Common myeloid progenitor, CD34-positive (primary cell): ENCODE data around the gene PCARE.

Experiments used
- CTCF ChIA-PET: fragments of 350-600 bp; sonication (Branson Sonifier 250); formaldehyde crosslinking; loops from one replicate; lab custom pipeline; 2021; ENCODE audit warnings: antibody characterized with exemption; lab: Charles Lee
- POLR2A ChIA-PET: fragments of 350-600 bp; sonication (Branson Sonifier 250); formaldehyde crosslinking; loops from one replicate; lab custom pipeline; 2021; ENCODE audit warnings: antibody characterized with exemption; lab: Charles Lee
- DNase-seq, 3 donors: peaks; one replicate each; pipeline versions ENCODE4 v3.0.0 to v3.0.0-alpha.2; 2013
- H3K27ac ChIP-seq, 2 experiments: 1 replicate in 1 of 2; 2 replicates in 1 of 2; pipeline ENCODE4 v1.7.0; 2013; ENCODE audit warnings: inconsistent platforms in 2 of 2, low read length in 2 of 2, mild to moderate bottlenecking in 2 of 2, low read depth in 1 of 2, moderate library complexity in 1 of 2; ENCODE audit not compliant: severe bottlenecking in 2 of 2, insufficient read depth in 1 of 2, poor library complexity in 1 of 2
- H3K27me3 ChIP-seq, 5 experiments: replicated peaks in 2 of 5; 1 replicate in 3 of 5; 2 replicates in 2 of 5; pipeline versions ENCODE4 v1.6.1 to v1.7.0; 2013; ENCODE audit warnings: low read length in 4 of 5, mild to moderate bottlenecking in 2 of 5, moderate library complexity in 2 of 5, inconsistent platforms in 1 of 5; ENCODE audit not compliant: insufficient read depth in 5 of 5, control insufficient read depth in 4 of 5
- H3K36me3 ChIP-seq, 4 experiments: 1 replicate in 2 of 4; 2 replicates in 2 of 4; pipeline versions ENCODE4 v1.6.1 to v1.7.0; 2013; ENCODE audit warnings: low read length in 3 of 4, control low read depth in 1 of 4, mild to moderate bottlenecking in 1 of 4; ENCODE audit not compliant: control insufficient read depth in 4 of 4, insufficient read depth in 4 of 4
- H3K4me1 ChIP-seq, 4 experiments: 1 replicate in 3 of 4; 2 replicates in 1 of 4; pipeline versions ENCODE4 v1.6.1 to v1.7.1; 2013; ENCODE audit warnings: low read length in 3 of 4, mild to moderate bottlenecking in 3 of 4, control low read depth in 1 of 4, inconsistent platforms in 1 of 4, moderate library complexity in 1 of 4; ENCODE audit not compliant: control insufficient read depth in 4 of 4, insufficient read depth in 4 of 4; ENCODE audit errors: control extremely low read depth in 1 of 4
- H3K4me3 ChIP-seq, 7 experiments: 1 replicate in 4 of 7; 2 replicates in 3 of 7; pipeline versions ENCODE4 v1.5.1 to v1.7.0; 2013; ENCODE audit warnings: mild to moderate bottlenecking in 7 of 7, low read length in 6 of 7, moderate library complexity in 6 of 7, inconsistent platforms in 2 of 7, low read depth in 2 of 7, control low read depth in 1 of 7; ENCODE audit not compliant: insufficient read depth in 4 of 7, control insufficient read depth in 1 of 7; ENCODE audit errors: extremely low read depth in 1 of 7
- H3K9me3 ChIP-seq, 5 experiments: 1 replicate in 4 of 5; 2 replicates in 1 of 5; pipeline versions ENCODE4 v1.6.1 to v1.7.1; 2013; ENCODE audit warnings: low read length in 4 of 5, mild to moderate bottlenecking in 2 of 5, inconsistent platforms in 1 of 5, low read depth in 1 of 5, moderate library complexity in 1 of 5; ENCODE audit not compliant: control insufficient read depth in 4 of 5, insufficient read depth in 2 of 5; ENCODE audit errors: control extremely low read depth in 1 of 5
- WGBS: methylation state at CpG from one replicate; pipeline ENCODE4 v1.1.5; 2013; ENCODE audit not compliant: insufficient coverage; 5-methylcytosine and 5-hydroxymethylcytosine counted together

PCARE gene

DNA sequence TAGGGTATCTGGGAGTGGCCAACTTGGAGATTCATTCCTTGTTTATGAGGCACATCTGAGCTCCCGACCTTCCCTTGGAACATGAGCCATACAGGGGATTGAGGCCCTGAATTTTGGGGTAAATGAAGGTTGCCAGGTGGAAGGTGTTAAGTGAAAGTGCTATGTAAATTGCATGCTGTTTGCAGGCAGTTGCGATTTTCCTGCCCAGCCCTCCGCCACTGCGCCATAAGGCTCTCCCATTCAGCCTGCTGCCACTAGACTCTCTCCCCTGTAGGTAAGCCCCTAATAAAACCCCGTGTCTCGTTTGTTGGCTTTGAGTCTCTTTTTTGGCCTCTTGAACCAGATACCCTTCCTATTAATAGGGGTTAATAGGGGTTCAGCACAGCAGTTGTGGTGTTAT lies 33.8 kb downstream of the PCARE start:
- Histone ChIP-seq H3K36me3 (no peaks in the 10 kb centered on the region), H3K4me1 (no peaks in the 10 kb centered on the region), H3K9me3 (no peaks in the 10 kb centered on the region), H3K27ac (no peak overlapping the region), H3K27me3 (peaks cover 0 to 3% (median 0%) of the 10 kb centered on the region in 5 experiments), H3K4me3 (no peak overlapping the region)
- ChIA-PET POLR2A (no interaction called here), CTCF (no interaction called here)
- WGBS = 81% methylated on average over 4 of the region's 6 CpGs
- no peak for DNase-seq

- Histone ChIP-seq H3K4me3 (no peak overlapping the region), H3K27me3 (peaks cover 0 to 3% (median 0%) of the 10 kb centered on the region in 5 experiments), H3K36me3 (no peaks in the 10 kb centered on the region), H3K27ac (no peak overlapping the region), H3K4me1 (peaks cover 0 to 6% (median 4%) of the 10 kb centered on the region in 4 experiments), H3K9me3 (no peaks in the 10 kb centered on the region)
- WGBS = no CpG with 5 or more reads among the region's 4 CpGs
- POLR2A ChIA-PET = no interaction called here
- DNase-seq = no peak
- CTCF ChIA-PET = interaction anchor here (0.9 kb wide), 1 partner anchor 19 kb away, joined by 3 read pairs; no protein-coding TSS in a partner anchor
Observed at GRCh38 chr2:29039718-29040480, 34.4 kb downstream of the PCARE start.

DNA sequence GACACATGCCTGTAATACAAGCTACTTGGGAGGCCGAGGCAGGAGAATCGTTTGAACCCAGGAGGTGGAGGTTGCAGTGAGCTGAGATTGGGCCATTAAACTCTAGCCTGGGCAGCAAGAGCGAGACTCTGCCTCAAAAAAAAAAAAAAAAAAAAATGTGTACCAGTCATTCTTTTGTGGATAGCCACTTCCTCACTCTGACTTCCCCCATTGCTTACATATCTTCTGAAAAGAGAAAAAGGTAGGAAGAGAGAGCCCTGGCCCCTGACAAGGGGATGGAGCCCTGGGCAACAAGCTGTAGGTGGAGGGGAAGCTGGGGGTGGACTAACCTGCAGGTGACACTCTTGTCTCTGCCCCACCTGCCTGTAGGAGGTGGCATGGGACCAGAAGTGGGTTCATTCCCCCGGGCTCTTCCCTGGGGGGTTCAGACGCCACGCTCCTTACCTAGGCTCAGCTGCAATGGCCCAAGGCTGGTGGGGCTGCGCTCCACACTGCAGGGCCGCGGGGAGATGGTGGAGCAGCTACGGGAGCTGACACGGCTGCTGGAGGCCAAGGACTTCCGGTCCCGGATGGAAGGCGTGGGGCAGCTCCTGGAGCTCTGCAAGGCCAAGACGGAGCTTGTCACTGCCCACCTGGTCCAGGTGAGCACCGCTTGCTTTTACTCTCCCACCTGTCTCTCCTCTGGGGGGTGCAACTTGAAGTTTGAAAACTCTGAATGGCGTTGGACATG lies 39.1 kb downstream of the PCARE start:
- Histone ChIP-seq H3K9me3 (no peaks in the 10 kb centered on the region), H3K27me3 (peaks cover 0 to 3% (median 0%) of the 10 kb centered on the region in 5 experiments), H3K36me3 (no peaks in the 10 kb centered on the region), H3K4me1 (peaks cover 0 to 18% (median 15%) of the 10 kb centered on the region in 4 experiments), H3K27ac (no peak overlapping the region), H3K4me3 (no peak overlapping the region)
- peak in 2 of 3 donors; percentile 41 to 58 for DNase-seq
- ChIA-PET POLR2A (interaction anchor here (0.6 kb wide), 1 partner anchor 85 kb away, joined by 3 read pairs; no protein-coding TSS in a partner anchor), CTCF (interaction anchor here (0.8 to 1.8 kb wide), 3 partner anchors 12 to 20 kb away, joined by 3 to 4 read pairs (median 3); no protein-coding TSS in a partner anchor)
- WGBS = 89% methylated on average over 13 of the region's 17 CpGs

GRCh38 chr2:29033656-29034055 lies 40.7 kb downstream of the PCARE start:
- H3K27me3 ChIP-seq = no peaks in the 10 kb centered on the region
- POLR2A ChIA-PET = interaction anchor here (0.5 kb wide), 1 partner anchor 83 kb away, joined by 5 read pairs; no protein-coding TSS in a partner anchor
- peaks cover 0 to 18% (median 15%) of the 10 kb centered on the region in 4 experiments for H3K4me1 ChIP-seq
- no peak overlapping the region for H3K27ac ChIP-seq
- H3K9me3 ChIP-seq = no peaks in the 10 kb centered on the region
- CTCF ChIA-PET = no interaction called here
- whole genome bisulfite sequencing = 61% methylated on average over 3 of the region's 6 CpGs
- H3K4me3 ChIP-seq = no peak overlapping the region
- DNase-seq = no peak
- H3K36me3 ChIP-seq = no peaks in the 10 kb centered on the region

- Histone ChIP-seq H3K9me3 (no peaks in the 10 kb centered on the region), H3K27me3 (no peaks in the 10 kb centered on the region), H3K36me3 (no peaks in the 10 kb centered on the region), H3K4me3 (no peak overlapping the region), H3K4me1 (peaks cover 0 to 18% (median 15%) of the 10 kb centered on the region in 4 experiments), H3K27ac (no peak overlapping the region)
- DNase-seq = no peak
- CTCF ChIA-PET = no interaction called here
- WGBS = 92% methylated on average over 2 of the region's 2 CpGs
- POLR2A ChIA-PET = no interaction called here
Observed at GRCh38 chr2:29033172-29033571, 41.2 kb downstream of the PCARE start.

DNA sequence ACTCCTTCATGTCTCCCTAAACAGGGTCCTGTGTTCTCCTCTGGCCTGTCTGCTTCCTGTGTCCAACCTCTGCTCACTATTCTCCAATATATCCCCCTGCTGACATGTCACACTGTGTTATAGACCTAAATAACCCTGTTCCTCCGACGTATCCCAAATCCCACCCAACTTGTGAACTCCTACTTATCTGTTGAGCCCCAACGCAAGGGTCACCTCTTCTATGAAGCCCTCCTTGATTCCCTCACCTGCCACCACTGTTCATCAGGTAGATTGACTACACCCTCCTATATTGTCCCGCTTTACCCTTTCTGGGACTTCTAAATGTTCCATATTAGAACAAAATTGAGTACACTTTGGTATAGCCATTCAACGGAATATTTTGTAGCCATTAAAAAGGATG lies 42.1 kb downstream of the PCARE start:
- H3K4me3 ChIP-seq = no peak overlapping the region
- no peaks in the 10 kb centered on the region for H3K27me3 ChIP-seq
- POLR2A ChIA-PET = no interaction called here
- DNase-seq = no peak
- H3K4me1 ChIP-seq = peaks cover 0 to 18% (median 15%) of the 10 kb centered on the region in 4 experiments
- H3K36me3 ChIP-seq = no peaks in the 10 kb centered on the region
- CTCF ChIA-PET = no interaction called here
- 100% methylated on average over 3 of the region's 5 CpGs for WGBS
- no peaks in the 10 kb centered on the region for H3K9me3 ChIP-seq
- H3K27ac ChIP-seq = no peak overlapping the region

DNA sequence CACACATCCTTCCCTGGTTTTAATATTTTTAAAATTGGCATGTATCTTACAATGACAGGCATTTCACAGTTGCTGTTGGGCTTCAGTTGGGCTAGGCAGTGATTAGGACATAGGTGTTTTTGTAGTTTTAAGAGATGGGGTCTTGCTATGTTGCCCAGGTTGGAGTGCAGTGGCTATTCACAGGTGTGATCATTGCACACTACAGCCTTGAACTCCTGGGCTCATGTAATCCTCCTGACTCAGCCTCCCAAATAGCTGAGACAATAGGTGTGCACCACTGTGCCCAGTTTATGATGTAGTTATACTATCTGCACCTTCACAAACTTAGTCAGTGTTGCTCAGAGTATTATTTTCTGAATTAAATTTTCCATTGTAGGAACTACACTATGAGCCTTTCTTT lies 43.3 kb downstream of the PCARE start:
- Histone ChIP-seq H3K4me3 (no peak overlapping the region), H3K27ac (no peak overlapping the region), H3K4me1 (peaks cover 0 to 18% (median 16%) of the 10 kb centered on the region in 4 experiments), H3K36me3 (no peaks in the 10 kb centered on the region), H3K9me3 (no peaks in the 10 kb centered on the region), H3K27me3 (no peaks in the 10 kb centered on the region)
- ChIA-PET CTCF (no interaction called here), POLR2A (no interaction called here)
- DNase-seq = no peak
